ENCODE measurements around the gene MYL12A. TPM values are rescaled to one million over a fixed set of nuclear protein-coding genes. Genes with fewer than 3 reads are reported as not detected.

MYL12A gene
- total and polyA plus RNA-seq, 2 of the 13 experiments (the other 11 are each of a cell fraction or from before 2014, with no cell fraction given): 261 to 277 TPM

GRCh38 chr18:3247240-3248061, at the start of gene MYL12A (continued):
- TF ChIP-seq SP4 (CRISPR knock-in tag; IDR thresholded peaks at IDR 0.05) (peak; percentile 91), IKZF1 (IDR thresholded peaks at IDR 0.05) (no peak), DNMT1 (CRISPR knock-in tag; IDR thresholded peaks at IDR 0.05) (no peak), ZNF136 (CRISPR knock-in tag; IDR thresholded peaks at IDR 0.05; ENCODE audit: low read depth) (no peak), ZMYM3 (CRISPR knock-in tag; IDR thresholded peaks at IDR 0.05) (0 out of 2 replicates have a peak, but pooled peaks have one; percentile 53), ELF1 (CRISPR knock-in tag; IDR thresholded peaks at IDR 0.05) (peak; percentile 94), ZNF605 (CRISPR knock-in tag; IDR thresholded peaks at IDR 0.05) (peak; percentile 91), RCOR2 (CRISPR knock-in tag; IDR thresholded peaks at IDR 0.05) (no peak; the same call in 1 of the 2 replicates), ZNF354B (CRISPR knock-in tag; IDR thresholded peaks at IDR 0.05) (peak; percentile 88; the same call in 1 of the 2 replicates), ZFP82 (CRISPR knock-in tag; IDR thresholded peaks at IDR 0.05; ENCODE audit: borderline replicate concordance) (peak; percentile 62), ATF4 (CRISPR knock-in tag; IDR thresholded peaks at IDR 0.05) (no peak), MEIS2 (CRISPR knock-in tag; IDR thresholded peaks at IDR 0.05) (no peak), MLLT10 (CRISPR knock-in tag; IDR thresholded peaks at IDR 0.05) (no peak), PPARG (CRISPR knock-in tag; conservative IDR thresholded peaks at IDR 0.05) (peak; percentile 8; the same call in 1 of the 2 replicates), CREB1 (IDR thresholded peaks at IDR 0.05) (peak; percentile 64; the same call in 1 of the 2 replicates), CREB1 (CRISPR knock-in tag; IDR thresholded peaks at IDR 0.05) (peak; percentile 80), KAT8 (CRISPR knock-in tag; IDR thresholded peaks at IDR 0.05) (peak; percentile 87), FOSL2 (CRISPR knock-in tag; IDR thresholded peaks at IDR 0.05) (peak; percentile 57), FOXO1 (CRISPR knock-in tag; IDR thresholded peaks at IDR 0.05) (peak; percentile 15; the same call in 1 of the 2 replicates), SNAI1 (CRISPR knock-in tag; IDR thresholded peaks at IDR 0.05; ENCODE audit: borderline replicate concordance) (no peak), GLI4 (CRISPR knock-in tag; IDR thresholded peaks at IDR 0.05; ENCODE audit: borderline replicate concordance) (no peak), MAFF (IDR thresholded peaks at IDR 0.05; ENCODE audit: low read depth, low read length) (no peak), ZNF83 (CRISPR knock-in tag; IDR thresholded peaks at IDR 0.05; ENCODE audit: borderline replicate concordance) (peak; percentile 49; the same call in 1 of the 2 replicates), PHF21A (CRISPR knock-in tag; IDR thresholded peaks at IDR 0.05) (peak; percentile 61; the same call in 1 of the 2 replicates), ZFY (CRISPR knock-in tag; IDR thresholded peaks at IDR 0.05) (peak; percentile 45), NCOA2 (CRISPR knock-in tag; IDR thresholded peaks at IDR 0.05) (peak; percentile 54; the same call in 1 of the 2 replicates), SMARCC2 (IDR thresholded peaks at IDR 0.05) (no peak)
- TF ChIP-seq, protein P1, sequence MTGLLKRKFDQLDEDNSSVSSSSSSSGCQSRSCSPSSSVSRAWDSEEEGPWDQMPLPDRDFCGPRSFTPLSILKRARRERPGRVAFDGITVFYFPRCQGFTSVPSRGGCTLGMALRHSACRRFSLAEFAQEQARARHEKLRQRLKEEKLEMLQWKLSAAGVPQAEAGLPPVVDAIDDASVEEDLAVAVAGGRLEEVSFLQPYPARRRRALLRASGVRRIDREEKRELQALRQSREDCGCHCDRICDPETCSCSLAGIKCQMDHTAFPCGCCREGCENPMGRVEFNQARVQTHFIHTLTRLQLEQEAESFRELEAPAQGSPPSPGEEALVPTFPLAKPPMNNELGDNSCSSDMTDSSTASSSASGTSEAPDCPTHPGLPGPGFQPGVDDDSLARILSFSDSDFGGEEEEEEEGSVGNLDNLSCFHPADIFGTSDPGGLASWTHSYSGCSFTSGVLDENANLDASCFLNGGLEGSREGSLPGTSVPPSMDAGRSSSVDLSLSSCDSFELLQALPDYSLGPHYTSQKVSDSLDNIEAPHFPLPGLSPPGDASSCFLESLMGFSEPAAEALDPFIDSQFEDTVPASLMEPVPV (CRISPR knock-in tag; IDR thresholded peaks at IDR 0.05): peak; percentile 96
- TF ChIP-seq, protein P2, sequence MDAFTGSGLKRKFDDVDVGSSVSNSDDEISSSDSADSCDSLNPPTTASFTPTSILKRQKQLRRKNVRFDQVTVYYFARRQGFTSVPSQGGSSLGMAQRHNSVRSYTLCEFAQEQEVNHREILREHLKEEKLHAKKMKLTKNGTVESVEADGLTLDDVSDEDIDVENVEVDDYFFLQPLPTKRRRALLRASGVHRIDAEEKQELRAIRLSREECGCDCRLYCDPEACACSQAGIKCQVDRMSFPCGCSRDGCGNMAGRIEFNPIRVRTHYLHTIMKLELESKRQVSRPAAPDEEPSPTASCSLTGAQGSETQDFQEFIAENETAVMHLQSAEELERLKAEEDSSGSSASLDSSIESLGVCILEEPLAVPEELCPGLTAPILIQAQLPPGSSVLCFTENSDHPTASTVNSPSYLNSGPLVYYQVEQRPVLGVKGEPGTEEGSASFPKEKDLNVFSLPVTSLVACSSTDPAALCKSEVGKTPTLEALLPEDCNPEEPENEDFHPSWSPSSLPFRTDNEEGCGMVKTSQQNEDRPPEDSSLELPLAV (CRISPR knock-in tag; conservative IDR thresholded peaks at IDR 0.05; ENCODE audit: low read depth): no peak
